H9 (cell line): ENCODE data around the gene NPIPA5. TPM values are rescaled to one million over a fixed set of nuclear protein-coding genes. Genes with fewer than 3 reads are reported as not detected.
"Not testable (repeated sequence)": the region's sequence is repeated elsewhere in the genome, so short reads cannot be mapped to it uniquely, and the experiment has no call there.

Experiments used
- DNase-seq: peaks from one replicate; pipeline ENCODE4 v3.0.0-alpha.2; 2017
- H2AFZ ChIP-seq: one replicate; pipeline ENCODE4 v1.6.1; 2013; ENCODE audit warnings: mild to moderate bottlenecking, low read length, control low read depth, moderate library complexity
- H2AK5ac ChIP-seq: 2 replicates; pipeline ENCODE4 v1.6.1; 2013; ENCODE audit warnings: low read length, control low read depth, mixed read lengths; ENCODE audit not compliant: insufficient read length
- H2BK120ac ChIP-seq: one replicate; pipeline ENCODE4 v1.6.1; 2013; ENCODE audit warnings: low read depth, mild to moderate bottlenecking, low read length, control low read depth, inconsistent platforms; ENCODE audit not compliant: poor library complexity, severe bottlenecking
- H2BK12ac ChIP-seq: 2 replicates; pipeline ENCODE4 v1.6.1; 2013; ENCODE audit warnings: low read length, control low read depth, mixed read lengths, low read depth; ENCODE audit not compliant: insufficient read length
- H2BK15ac ChIP-seq: 2 replicates; pipeline ENCODE4 v1.6.1; 2013; ENCODE audit warnings: low read depth, low read length, control low read depth
- H2BK20ac ChIP-seq: one replicate; pipeline ENCODE4 v1.6.1; 2013; ENCODE audit warnings: low read depth, mild to moderate bottlenecking, low read length, control low read depth, inconsistent platforms; ENCODE audit not compliant: poor library complexity, severe bottlenecking
- H2BK5ac ChIP-seq: 2 replicates; pipeline ENCODE4 v1.6.1; 2013; ENCODE audit warnings: low read length, control low read depth, mixed read lengths; ENCODE audit not compliant: insufficient read length
- H3K14ac ChIP-seq: 2 replicates; pipeline ENCODE4 v1.6.1; 2013; ENCODE audit warnings: low read length, control low read depth; ENCODE audit not compliant: insufficient read depth
- H3K18ac ChIP-seq: 2 replicates; pipeline ENCODE4 v1.6.1; 2013; ENCODE audit warnings: low read depth, mild to moderate bottlenecking, mixed read lengths, low read length, control low read depth; ENCODE audit not compliant: insufficient read length
- H3K23ac ChIP-seq: 2 replicates; pipeline ENCODE4 v1.6.1; 2013; ENCODE audit warnings: low read length, control low read depth, mixed read lengths, low read depth; ENCODE audit not compliant: insufficient read length
- H3K23me2 ChIP-seq: 2 replicates; pipeline ENCODE4 v1.6.1; 2013; ENCODE audit warnings: low read depth, mild to moderate bottlenecking, mixed read lengths, low read length, control low read depth; ENCODE audit not compliant: insufficient read length, poor library complexity, severe bottlenecking
- H3K27ac ChIP-seq: 2 replicates; pipeline ENCODE4 v1.5.1; 2013; ENCODE audit warnings: low read length, control low read depth, mixed read lengths, low read depth; ENCODE audit not compliant: insufficient read length
- H3K27me3 ChIP-seq: 2 replicates; pipeline ENCODE4 v1.6.1; 2013; ENCODE audit warnings: low read length, control low read depth, inconsistent platforms; ENCODE audit not compliant: insufficient read depth
- H3K4ac ChIP-seq: 2 replicates; pipeline ENCODE4 v1.6.1; 2013; ENCODE audit warnings: low read depth, mild to moderate bottlenecking, control low read depth, inconsistent platforms, low read length, moderate library complexity
- H3K4me1 ChIP-seq: 2 replicates; pipeline ENCODE4 v1.6.1; 2013; ENCODE audit warnings: low read length, control low read depth, inconsistent platforms; ENCODE audit not compliant: insufficient read depth
- H3K4me2 ChIP-seq: 2 replicates; pipeline ENCODE4 v1.6.1; 2013; ENCODE audit warnings: low read length, control low read depth, mixed read lengths; ENCODE audit not compliant: insufficient read length, insufficient read depth
- H3K56ac ChIP-seq: 2 replicates; pipeline ENCODE4 v1.6.1; 2013; ENCODE audit warnings: low read depth, mild to moderate bottlenecking, mixed read lengths, low read length, control low read depth; ENCODE audit not compliant: insufficient read length
- H3K79me1 ChIP-seq: 2 replicates; pipeline ENCODE4 v1.6.1; 2013; ENCODE audit warnings: low read depth, mild to moderate bottlenecking, moderate library complexity, low read length, control low read depth, inconsistent platforms; ENCODE audit not compliant: insufficient read depth, poor library complexity, severe bottlenecking
- H3K79me2 ChIP-seq: 2 replicates; pipeline ENCODE4 v1.6.1; 2013; ENCODE audit warnings: low read length, control low read depth, inconsistent platforms; ENCODE audit not compliant: insufficient read depth
- H3K9ac ChIP-seq: 2 replicates; pipeline ENCODE4 v1.6.1; 2013; ENCODE audit warnings: low read length, control low read depth, mixed read lengths; ENCODE audit not compliant: insufficient read length; ENCODE audit errors: extremely low read depth
- H3K9me3 ChIP-seq: one replicate; pipeline ENCODE4 v1.6.1; 2013; ENCODE audit warnings: low read depth, low read length, inconsistent platforms; ENCODE audit not compliant: control insufficient read depth
- H3T11ph ChIP-seq: one replicate; pipeline ENCODE4 v1.6.1; 2013; ENCODE audit warnings: mild to moderate bottlenecking, low read length, control low read depth, inconsistent platforms
- H4K20me1 ChIP-seq: one replicate; pipeline ENCODE4 v1.6.1; 2013; ENCODE audit not compliant: control insufficient read depth, insufficient read length, insufficient read depth
- H4K5ac ChIP-seq: 2 replicates; pipeline ENCODE4 v1.6.1; 2013; ENCODE audit warnings: low read depth, mild to moderate bottlenecking, mixed read lengths, low read length, control low read depth; ENCODE audit not compliant: insufficient read length
- H4K8ac ChIP-seq: replicated peaks from 2 replicates; pipeline ENCODE4 v1.6.1; 2013; ENCODE audit warnings: low read length, control low read depth, mixed read lengths, low read depth; ENCODE audit not compliant: insufficient read length
- H4K91ac ChIP-seq: 2 replicates; pipeline ENCODE4 v1.6.1; 2013; ENCODE audit warnings: low read depth, mild to moderate bottlenecking, moderate library complexity, mixed read lengths, low read length, control low read depth; ENCODE audit not compliant: insufficient read length
- H3K27ac Mint-ChIP-seq, 3 experiments: 2 replicates in 2 of 3; 3 replicates in 1 of 3; pipeline ENCODE4 v1.8.0; 2020 to 2021; ENCODE audit warnings: mixed read lengths in 3 of 3, mild to moderate bottlenecking in 1 of 3, moderate library complexity in 1 of 3
- H3K27me3 Mint-ChIP-seq: 2 replicates; pipeline ENCODE4 v1.8.0; 2021; ENCODE audit warnings: low read depth, mild to moderate bottlenecking, moderate library complexity, mixed read lengths
- H3K36me3 Mint-ChIP-seq, 3 experiments: 2 replicates in 2 of 3; 3 replicates in 1 of 3; pipeline ENCODE4 v1.8.0; 2020 to 2021; ENCODE audit warnings: low read depth in 3 of 3, mixed read lengths in 3 of 3; ENCODE audit not compliant: insufficient read depth in 1 of 3
- H3K4me1 Mint-ChIP-seq, 2 experiments: 2 replicates each; pipeline ENCODE4 v1.8.0; 2020; ENCODE audit warnings: mixed read lengths in 2 of 2
- H3K4me3 Mint-ChIP-seq, 2 experiments: 2 replicates in 1 of 2; 3 replicates in 1 of 2; pipeline ENCODE4 v1.8.0; 2020 to 2021; ENCODE audit warnings: mild to moderate bottlenecking in 2 of 2, mixed read lengths in 2 of 2, moderate library complexity in 1 of 2
- H3K9me3 Mint-ChIP-seq, 2 experiments: 2 replicates in 1 of 2; 3 replicates in 1 of 2; pipeline ENCODE4 v1.8.0; 2020; ENCODE audit warnings: mild to moderate bottlenecking in 2 of 2, mixed read lengths in 2 of 2, moderate library complexity in 1 of 2
- WGBS: extraction: QIAGEN DNeasy Blood & Tissue Kit; methylation state at CpG from one replicate; pipeline ENCODE4 v1.1.7; 2013; ENCODE audit warnings: missing lambda C conversion rate, low lambda C conversion rate, mixed read lengths; ENCODE audit not compliant: insufficient read length; ENCODE audit errors: extremely low coverage; 5-methylcytosine and 5-hydroxymethylcytosine counted together
- total RNA-seq: library from RNA; stranded (reverse); gene quantifications from 2 replicates; pipeline ENCODE4 v1.2.1, GENCODE V29; 2021

NPIPA5 gene
- total RNA-seq, 1 experiment from 2014 or later: 5.2 TPM

GRCh38 chr16:15330978-15331377 lies 47.1 kb downstream of the NPIPA5 start:
- not testable (repeated sequence) for H3K18ac ChIP-seq, H3K27ac Mint-ChIP-seq, H3K56ac ChIP-seq, H3K9ac ChIP-seq, H2BK12ac ChIP-seq, H4K91ac ChIP-seq, H3K79me2 ChIP-seq, H3K36me3 Mint-ChIP-seq, H3K27me3 Mint-ChIP-seq, H3K4me1 Mint-ChIP-seq, H4K20me1 ChIP-seq, H3K9me3 ChIP-seq, H2BK20ac ChIP-seq, H3K23me2 ChIP-seq, H4K5ac ChIP-seq, H4K8ac ChIP-seq, H3K27ac ChIP-seq, H3K9me3 Mint-ChIP-seq, H3T11ph ChIP-seq, H3K79me1 ChIP-seq, H2BK5ac ChIP-seq, H3K4ac ChIP-seq, DNase-seq, H3K27me3 ChIP-seq, H2AK5ac ChIP-seq, H2BK15ac ChIP-seq, H2BK120ac ChIP-seq, H3K4me3 Mint-ChIP-seq, H3K4me1 ChIP-seq, H2AFZ ChIP-seq, H3K4me2 ChIP-seq, H3K14ac ChIP-seq, H3K23ac ChIP-seq
- WGBS: no CpG with 5 or more reads among the region's 2 CpGs

GRCh38 chr16:15324954-15325353 lies 53.1 kb downstream of the NPIPA5 start:
- not testable (repeated sequence) for H3K4me1 Mint-ChIP-seq, H3K9ac ChIP-seq, H4K5ac ChIP-seq, H2BK20ac ChIP-seq, H3K14ac ChIP-seq, H2BK120ac ChIP-seq, H3K79me1 ChIP-seq, H3K27ac Mint-ChIP-seq, H3K56ac ChIP-seq, H2BK12ac ChIP-seq, H3K4me3 Mint-ChIP-seq, H3K4me2 ChIP-seq, H4K8ac ChIP-seq, H3K23me2 ChIP-seq, H3T11ph ChIP-seq, H2AFZ ChIP-seq, H4K91ac ChIP-seq, H4K20me1 ChIP-seq, H2BK15ac ChIP-seq, H3K79me2 ChIP-seq, H3K36me3 Mint-ChIP-seq, H3K27me3 Mint-ChIP-seq, H3K4ac ChIP-seq, H3K9me3 Mint-ChIP-seq, H3K4me1 ChIP-seq, H2AK5ac ChIP-seq, H3K27ac ChIP-seq, H3K23ac ChIP-seq, DNase-seq, H2BK5ac ChIP-seq, H3K9me3 ChIP-seq, H3K18ac ChIP-seq, H3K27me3 ChIP-seq
- WGBS: no CpG with 5 or more reads among the region's 4 CpGs
